SKM-1 treated with dmso at 0.1 percent for 144 hours (cell line): ENCODE data around the gene FBLN1.

Source experiments
- DNase-seq: peaks from one replicate; lab custom pipeline; 2025; ENCODE audit not compliant: unreplicated experiment; lab: John Stamatoyannopoulos, UW

Gene FBLN1

GRCh38 chr22:45503050-45503815 lies 550 bp downstream of the FBLN1 start:
- DNase-seq: no peak

DNA sequence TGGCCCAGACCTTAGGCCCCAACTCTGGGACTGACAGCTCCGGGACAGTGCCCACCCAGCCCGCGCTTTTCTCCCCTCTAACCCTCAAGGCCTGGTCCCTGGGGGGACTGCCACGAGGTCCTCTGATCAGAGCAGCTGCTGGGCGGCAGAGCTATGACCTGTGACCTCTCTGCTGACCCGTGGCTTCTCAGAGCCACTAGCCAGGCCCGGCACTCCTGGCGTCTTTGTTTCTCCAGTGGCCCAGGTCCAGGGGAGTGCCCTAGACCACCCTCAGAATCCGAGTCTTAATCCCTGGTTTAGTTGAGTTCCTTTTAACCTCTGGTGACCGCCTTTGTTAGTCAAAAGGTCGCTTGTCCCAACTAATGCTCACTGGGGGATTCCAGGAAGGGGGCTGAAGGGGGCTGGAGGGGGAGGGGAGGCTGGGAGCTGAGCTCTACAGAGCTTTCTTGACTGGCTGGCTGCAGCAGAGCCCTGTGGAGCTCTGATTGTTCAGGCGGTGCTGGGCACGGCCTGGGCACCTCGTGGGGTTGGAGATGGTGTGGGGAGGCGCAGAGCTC lies 1.2 kb downstream of the FBLN1 start:
- no peak for DNase-seq

GRCh38 chr22:45504373-45505341 lies 2.0 kb downstream of the FBLN1 start:
- peak; percentile 78 for DNase-seq

- no peak for DNase-seq
These were observed 3.5 kb downstream of the FBLN1 start for GRCh38 chr22:45505991-45506747.

DNA sequence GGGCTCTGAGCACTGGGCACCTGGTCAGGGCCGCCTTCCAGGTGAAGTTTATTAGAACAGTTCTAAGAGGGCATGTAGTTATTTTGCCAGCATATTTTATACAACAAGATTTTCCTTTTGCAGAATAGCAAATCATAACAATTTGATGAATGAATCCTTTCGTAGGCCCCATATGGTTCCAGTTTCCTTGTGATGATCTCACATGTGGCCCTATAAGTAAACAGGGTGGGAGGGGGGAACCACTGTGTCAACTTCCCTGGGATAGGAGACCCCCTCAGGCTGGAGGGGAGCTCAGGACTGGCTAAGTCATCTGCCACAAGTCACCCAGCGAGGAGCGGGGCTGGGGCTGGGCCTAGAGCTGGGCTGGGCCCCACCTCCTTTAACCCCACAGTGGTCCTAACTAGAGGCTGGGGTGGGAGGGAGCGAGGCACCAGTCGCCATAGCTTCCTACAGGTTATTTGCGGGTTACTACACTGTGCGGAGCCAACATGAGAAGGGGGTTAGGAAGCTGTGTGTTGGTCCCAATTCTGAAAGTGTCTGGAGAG lies 4.2 kb downstream of the FBLN1 start:
- DNase-seq: no peak

GRCh38 chr22:45507798-45508197 lies 5.1 kb downstream of the FBLN1 start:
- no peak for DNase-seq

GRCh38 chr22:45508814-45509213 lies 6.1 kb downstream of the FBLN1 start:
- DNase-seq: no peak

GRCh38 chr22:45510376-45511232 lies 7.9 kb downstream of the FBLN1 start:
- no peak for DNase-seq

DNA sequence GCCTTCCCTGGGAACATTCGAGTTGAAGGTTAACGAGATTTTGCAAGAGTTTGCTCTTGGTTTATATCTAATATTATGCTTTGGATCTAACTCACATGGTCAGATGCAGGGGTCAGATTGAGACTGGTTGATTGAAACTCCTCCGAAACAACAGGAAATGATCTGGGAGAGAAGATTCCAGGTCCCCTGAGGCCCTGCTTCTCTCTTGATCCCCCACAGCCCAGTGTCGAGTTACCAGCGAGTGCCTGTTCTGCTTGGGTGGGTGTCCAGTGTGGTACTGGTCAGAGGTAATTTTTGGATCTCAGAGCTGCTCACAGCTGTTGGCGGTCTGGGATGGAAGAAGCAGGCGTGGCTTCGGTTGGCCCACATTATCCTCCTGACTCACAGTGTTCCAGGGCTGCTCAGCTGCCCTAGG lies 9.2 kb downstream of the FBLN1 start:
- DNase-seq: no peak

DNA sequence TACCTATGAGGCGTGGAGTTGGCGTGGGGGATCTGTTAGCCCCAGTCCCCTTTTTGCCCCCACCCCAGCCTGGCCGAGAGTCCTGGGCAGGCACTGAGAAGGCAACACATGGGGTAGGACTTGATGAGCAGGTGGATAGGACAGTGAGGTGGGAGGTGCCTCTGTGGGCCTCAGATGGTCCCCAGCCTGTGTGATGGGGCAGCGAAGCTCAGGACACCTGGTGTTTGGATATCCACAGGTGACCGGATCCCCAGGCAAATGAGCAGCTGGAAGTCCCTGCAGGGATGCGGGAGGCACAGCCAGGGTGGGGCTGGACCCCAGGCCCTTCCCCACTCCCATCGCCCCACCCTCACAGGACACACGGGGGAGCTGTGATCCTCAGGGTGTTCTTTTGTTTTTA lies 9.7 kb downstream of the FBLN1 start:
- DNase-seq: no peak

GRCh38 chr22:45515676-45516075 lies 13.0 kb downstream of the FBLN1 start:
- DNase-seq: no peak

- DNase-seq: no peak
These were observed 13.5 kb downstream of the FBLN1 start for GRCh38 chr22:45516163-45516562.

- DNase-seq: no peak
These were observed 14.4 kb downstream of the FBLN1 start for GRCh38 chr22:45516923-45517675.

DNA sequence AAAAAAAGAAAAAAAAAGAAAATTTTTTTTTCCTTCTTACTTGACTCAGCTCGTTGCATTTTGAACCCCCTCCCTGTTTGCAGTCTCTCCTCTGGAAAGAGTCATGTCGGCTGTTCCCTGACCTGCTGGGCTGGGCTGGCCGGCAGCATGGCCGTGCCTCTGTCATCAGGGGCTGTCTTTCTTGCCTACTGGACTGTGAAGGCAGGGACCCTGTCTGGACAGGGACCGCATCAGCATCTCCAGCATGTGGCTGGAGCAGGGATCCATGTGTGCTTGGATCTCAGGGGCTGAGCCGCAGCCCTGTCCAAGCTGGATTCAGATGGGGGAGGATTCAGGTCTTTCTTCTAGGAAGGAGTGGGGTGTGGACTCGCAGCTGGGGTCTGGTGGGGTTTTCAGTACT lies 15.5 kb downstream of the FBLN1 start:
- no peak for DNase-seq

- no peak for DNase-seq
These were observed 15.9 kb downstream of the FBLN1 start for GRCh38 chr22:45518580-45518991.

DNA sequence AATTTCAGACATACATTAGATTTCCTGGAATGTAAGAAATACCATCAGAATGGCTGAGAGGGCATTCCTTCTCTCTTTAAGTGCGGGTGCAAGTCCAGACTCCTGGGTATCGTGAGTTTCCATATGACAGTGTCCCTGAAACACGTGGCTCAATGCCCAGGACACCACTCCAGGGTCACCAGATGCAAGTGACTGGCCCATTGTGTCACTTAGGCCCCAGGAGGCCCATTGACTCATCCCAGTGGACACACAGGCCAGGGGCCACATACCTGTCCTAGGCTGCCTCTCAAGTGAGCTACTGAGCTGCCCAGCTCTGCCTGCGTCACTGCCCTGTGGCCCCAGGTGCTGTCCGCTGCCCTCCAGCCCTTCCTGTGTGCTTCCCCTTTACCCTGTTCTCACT lies 18.5 kb downstream of the FBLN1 start:
- DNase-seq: no peak

DNA sequence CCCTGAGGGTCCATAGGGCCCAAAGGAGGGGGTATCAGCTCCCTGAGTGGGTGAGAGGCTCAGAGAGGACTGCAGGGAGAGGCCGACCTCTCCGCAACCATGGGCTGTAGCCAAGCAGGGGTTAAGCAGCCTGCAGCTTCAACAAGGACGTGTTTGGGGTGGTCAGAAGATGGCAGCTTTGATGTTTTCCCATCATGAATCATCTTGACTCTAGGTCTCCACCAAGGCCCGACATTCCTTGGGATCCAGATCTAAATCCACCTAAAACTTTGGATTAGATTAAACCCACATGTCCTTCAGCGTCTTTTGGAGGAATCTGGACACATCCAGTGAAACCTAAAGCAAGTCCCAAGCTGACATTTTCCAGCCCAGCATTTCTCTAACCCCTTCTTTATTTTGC lies 19.8 kb downstream of the FBLN1 start:
- no peak for DNase-seq

DNA sequence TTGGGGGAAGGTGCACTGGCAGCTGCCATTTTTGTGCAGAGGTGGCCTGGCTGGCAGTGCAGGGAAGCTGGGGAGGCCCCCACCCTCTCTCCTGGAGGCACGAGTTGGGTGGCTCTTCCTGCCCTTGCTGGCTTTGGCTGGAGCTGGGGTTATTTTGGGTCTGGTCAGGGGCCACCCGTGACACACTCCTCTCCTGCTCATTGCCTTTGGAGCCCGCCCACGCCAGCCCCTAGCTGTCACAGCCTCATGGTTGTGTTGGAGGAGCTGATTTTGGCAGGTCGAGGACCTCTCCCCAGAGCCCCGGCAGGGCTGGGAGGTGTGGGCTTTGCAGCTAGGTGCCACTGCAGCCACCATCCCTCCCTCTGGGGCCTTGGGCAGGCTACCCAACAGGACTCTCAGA lies 21.5 kb downstream of the FBLN1 start:
- DNase-seq: no peak

DNA sequence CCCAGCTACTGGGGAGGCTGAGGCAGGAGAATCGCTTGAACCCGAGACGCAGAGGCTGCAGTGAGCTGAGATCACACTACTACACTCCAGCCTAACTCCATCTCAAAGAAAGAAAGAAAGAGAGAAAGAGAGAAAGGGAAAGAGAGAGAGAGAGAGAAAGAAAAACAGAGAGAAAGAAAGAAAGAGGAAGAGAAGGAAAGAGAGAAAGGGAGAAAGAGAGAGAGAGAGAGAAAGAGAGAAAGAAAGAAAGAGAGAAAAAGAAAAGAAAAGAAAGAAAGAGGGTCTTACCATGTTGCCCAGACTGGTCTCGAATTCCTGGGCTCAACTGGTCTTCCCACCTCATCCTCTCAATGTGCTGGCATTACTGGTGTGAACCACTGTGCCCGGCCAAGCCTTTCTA lies 22.3 kb downstream of the FBLN1 start:
- DNase-seq: no peak
